HCT116 (cell line): ENCODE results near the gene GOLGA6A. TPM values are rescaled to one million over a fixed set of nuclear protein-coding genes. Genes with fewer than 3 reads are reported as not detected.

Experiments used
- ATAC-seq: fragments of 200-7000 bp; cut with Tn5 transposase; 2 replicates; pipeline ENCODE4 v1.9.1; 2020; ENCODE audit warnings: mild to moderate bottlenecking, moderate library complexity
- BruUV-seq: library from RNA; stranded (reverse); fragments of 400-500 nt; replicated peaks from 2 replicates; lab custom pipeline; 2021; lab: Mats Ljungman, UMichigan
- CTCF ChIA-PET: fragments of 300-600 bp; sonication (Branson Sonifier 250); formaldehyde crosslinking; loops from one replicate; lab custom pipeline; 2021; ENCODE audit warnings: antibody characterized with exemption; lab: Charles Lee
- POLR2A ChIA-PET: fragments of 300-600, 350-600 bp; sonication (Branson Sonifier 250); formaldehyde crosslinking; loops from one replicate; lab custom pipeline; 2021; ENCODE audit warnings: antibody characterized with exemption; lab: Charles Lee
- RAD21 ChIA-PET, 2 experiments: fragments of 300-600 bp; sonication (Branson Sonifier 250); formaldehyde crosslinking; loops; one replicate each; lab custom pipeline; 2023; ENCODE audit warnings: low total read pairs in 2 of 2; ENCODE audit not compliant: uncharacterized antibody in 2 of 2, unreplicated experiment in 2 of 2, low non-redundant PET in 1 of 2; lab: Charles Lee
- DNase-seq: peaks from one replicate; pipeline ENCODE4 v3.0.0-alpha.2; 2010; ENCODE audit warnings: low read depth, low spot score
- H2AFZ ChIP-seq: fragments of 200-600 bp; shearing (Covaris generic), sonication (generic); 2 replicates; pipeline ENCODE4 v1.6.1; 2017; ENCODE audit warnings: low read depth, mixed run types, mixed read lengths, antibody characterized with exemption, low read length; ENCODE audit not compliant: poor library complexity, severe bottlenecking
- H3K27ac ChIP-seq: 2 replicates; pipeline ENCODE4 v1.5.1; 2012; ENCODE audit warnings: low read depth, low read length
- H3K27me3 ChIP-seq: fragments of 200-600 bp; sonication (generic); 2 replicates; pipeline ENCODE4 v1.6.1; 2016; ENCODE audit warnings: mixed run types, low read length, mixed read lengths; ENCODE audit not compliant: insufficient read depth
- H3K36me3 ChIP-seq, 2 experiments: fragments of 200-500 bp in 1 of 2; fragments of 200-600 bp in 1 of 2; sonication (Bioruptor generic) in 1 of 2; sonication (generic) in 1 of 2; 2 replicates each; pipeline versions ENCODE4 v1.5.1 to v1.6.1; 2014 to 2016; ENCODE audit warnings: low read length in 2 of 2, inconsistent platforms in 1 of 2, mixed read lengths in 1 of 2, mixed run types in 1 of 2; ENCODE audit not compliant: insufficient read depth in 2 of 2, control insufficient read depth in 1 of 2
- H3K4me1 ChIP-seq, 2 experiments: fragments of 200-600 bp in 1 of 2; sonication (generic) in 1 of 2; 2 replicates each; pipeline versions ENCODE4 v1.5.1 to v1.6.1; 2012 to 2017; ENCODE audit warnings: low read length in 2 of 2, inconsistent platforms in 1 of 2, mild to moderate bottlenecking in 1 of 2, mixed read lengths in 1 of 2, mixed run types in 1 of 2, moderate library complexity in 1 of 2; ENCODE audit not compliant: insufficient read depth in 2 of 2, control insufficient read depth in 1 of 2
- H3K4me2 ChIP-seq: fragments of 200-600 bp; sonication (generic); 2 replicates; pipeline ENCODE4 v1.6.1; 2017; ENCODE audit warnings: mixed run types, low read length, mixed read lengths
- H3K4me3 ChIP-seq, 2 experiments: fragments of 200-600 bp in 1 of 2; sonication (generic) in 1 of 2; replicated peaks in 1 of 2; 2 replicates each; pipeline ENCODE4 v1.5.1; 2011 to 2016; ENCODE audit warnings: low read length in 2 of 2, control low read depth in 1 of 2, low read depth in 1 of 2, mild to moderate bottlenecking in 1 of 2, mixed read lengths in 1 of 2, mixed run types in 1 of 2
- H3K79me2 ChIP-seq: fragments of 200-600 bp; sonication (generic); 2 replicates; pipeline ENCODE4 v1.6.1; 2017; ENCODE audit warnings: mild to moderate bottlenecking, mixed run types, low read length, moderate library complexity, mixed read lengths; ENCODE audit not compliant: insufficient read depth
- H3K9ac ChIP-seq: fragments of 200-600 bp; sonication (generic); 2 replicates; pipeline ENCODE4 v1.6.1; 2016; ENCODE audit warnings: low read length, mixed read lengths
- H3K9me2 ChIP-seq: fragments of 200-600 bp; sonication (generic), shearing (Covaris generic); 2 replicates; pipeline ENCODE4 v1.6.1; 2017; ENCODE audit warnings: mixed run types, mild to moderate bottlenecking, moderate library complexity; ENCODE audit not compliant: insufficient read depth
- H3K9me3 ChIP-seq, 2 experiments: fragments of 200-500 bp in 1 of 2; fragments of 200-600 bp in 1 of 2; sonication (Bioruptor generic) in 1 of 2; sonication (generic) in 1 of 2; 2 replicates each; pipeline ENCODE4 v1.6.1; 2014 to 2017; ENCODE audit warnings: low read length in 2 of 2, mixed read lengths in 2 of 2, inconsistent platforms in 1 of 2, low read depth in 1 of 2, mild to moderate bottlenecking in 1 of 2, mixed run types in 1 of 2, moderate library complexity in 1 of 2; ENCODE audit not compliant: control insufficient read depth in 1 of 2, insufficient read depth in 1 of 2
- H4K20me1 ChIP-seq: fragments of 200-600 bp; sonication (generic), shearing (Covaris generic); 2 replicates; pipeline ENCODE4 v1.6.1; 2017; ENCODE audit warnings: mixed run types, mild to moderate bottlenecking, moderate library complexity; ENCODE audit not compliant: insufficient read depth
- CTCF ChIP-seq, 3 experiments: fragments of 200-600 bp in 1 of 3; sonication (generic) in 1 of 3; IDR thresholded peaks in 2 of 3; conservative IDR thresholded peaks in 1 of 3; 2 replicates each; pipeline ENCODE4 v1.5.1; 2012 to 2017; ENCODE audit warnings: low read depth in 2 of 3, low read length in 2 of 3, antibody characterized with exemption in 1 of 3, borderline replicate concordance in 1 of 3, control low read depth in 1 of 3, mild to moderate bottlenecking in 1 of 3, mixed read lengths in 1 of 3, mixed run types in 1 of 3, moderate library complexity in 1 of 3; ENCODE audit not compliant: insufficient read depth in 1 of 3
- EGR1 ChIP-seq: IDR thresholded peaks from 2 replicates; pipeline ENCODE4 v1.6.1; 2012; ENCODE audit warnings: low read depth
- ELF1 ChIP-seq: IDR thresholded peaks from 2 replicates; pipeline ENCODE4 v1.6.1; 2012; ENCODE audit warnings: low read depth, borderline replicate concordance
- EZH2 ChIP-seq: fragments of 200-600 bp; sonication (generic); IDR thresholded peaks from 2 replicates; pipeline ENCODE4 v1.6.1; 2017; ENCODE audit warnings: antibody characterized with exemption, mixed run types
- EZH2phosphoT487 ChIP-seq: fragments of 200-600 bp; IDR thresholded peaks from 2 replicates; pipeline ENCODE4 v1.6.1; 2018; ENCODE audit warnings: antibody characterized with exemption, borderline replicate concordance
- JUND ChIP-seq: IDR thresholded peaks from 2 replicates; pipeline ENCODE4 v1.6.1; 2012
- POLR2A ChIP-seq: IDR thresholded peaks from 2 replicates; pipeline ENCODE4 v1.7.0; 2011; ENCODE audit warnings: borderline replicate concordance; ENCODE audit not compliant: insufficient read depth, insufficient read length; ENCODE audit errors: extremely low read depth
- POLR2AphosphoS5 ChIP-seq: IDR thresholded peaks from 2 replicates; pipeline ENCODE4 v1.6.1; 2011; ENCODE audit warnings: mild to moderate bottlenecking, low read depth, low read length, moderate library complexity
- RAD21 ChIP-seq: IDR thresholded peaks from 2 replicates; pipeline ENCODE4 v1.6.1; 2012; ENCODE audit warnings: low read depth, mild to moderate bottlenecking
- REST ChIP-seq: IDR thresholded peaks from 2 replicates; pipeline ENCODE4 v1.6.1; 2012; ENCODE audit warnings: low read depth
- SIN3A ChIP-seq: IDR thresholded peaks from 2 replicates; pipeline ENCODE4 v1.6.1; 2012; ENCODE audit warnings: low read depth
- SP1 ChIP-seq: IDR thresholded peaks from 2 replicates; pipeline ENCODE4 v1.6.1; 2012; ENCODE audit warnings: low read depth
- TCF7L2 ChIP-seq: IDR thresholded peaks from 2 replicates; pipeline ENCODE4 v1.7.0; 2011; ENCODE audit warnings: borderline replicate concordance, inconsistent platforms; ENCODE audit not compliant: insufficient read depth, insufficient read length; ENCODE audit errors: extremely low read depth
- YY1 ChIP-seq: IDR thresholded peaks from 2 replicates; pipeline ENCODE4 v1.6.1; 2011; ENCODE audit warnings: low read length, low read depth, moderate library complexity, mild to moderate bottlenecking; ENCODE audit not compliant: insufficient replicate concordance; ENCODE audit errors: extremely low read depth
- ZFX ChIP-seq: fragments of 450-650 bp; IDR thresholded peaks from 2 replicates; pipeline ENCODE4 v1.6.1; 2017
- ZNF274 ChIP-seq: fragments of 200-500 bp; sonication (Bioruptor generic); IDR thresholded peaks from 2 replicates; pipeline ENCODE4 v1.6.1; 2014; ENCODE audit warnings: mild to moderate bottlenecking, low read depth, low read length, inconsistent platforms
- intact Hi-C: fragments of 100-400 bp; cut with micrococcal nuclease; formaldehyde crosslinking; loops from 2 replicates; pipeline ENCODE4 v1.10.0; 2022
- total RNA-seq: library from RNA; stranded (reverse); gene quantifications from one replicate; pipeline ENCODE4 v1.2.1, GENCODE V29; 2021; ENCODE audit not compliant: unreplicated experiment
- TF ChIP-seq, protein P1 (sequence below): IDR thresholded peaks from 2 replicates; pipeline ENCODE4 v1.6.1; 2011; ENCODE audit warnings: mild to moderate bottlenecking, low read length, moderate library complexity; ENCODE audit not compliant: insufficient replicate concordance; ENCODE audit errors: extremely low read depth
- TF ChIP-seq, protein P2 (sequence below): IDR thresholded peaks from 2 replicates; pipeline ENCODE4 v1.6.1; 2012

GOLGA6A gene
- total RNA-seq, 1 experiment from 2014 or later = 0.39 TPM

DNA sequence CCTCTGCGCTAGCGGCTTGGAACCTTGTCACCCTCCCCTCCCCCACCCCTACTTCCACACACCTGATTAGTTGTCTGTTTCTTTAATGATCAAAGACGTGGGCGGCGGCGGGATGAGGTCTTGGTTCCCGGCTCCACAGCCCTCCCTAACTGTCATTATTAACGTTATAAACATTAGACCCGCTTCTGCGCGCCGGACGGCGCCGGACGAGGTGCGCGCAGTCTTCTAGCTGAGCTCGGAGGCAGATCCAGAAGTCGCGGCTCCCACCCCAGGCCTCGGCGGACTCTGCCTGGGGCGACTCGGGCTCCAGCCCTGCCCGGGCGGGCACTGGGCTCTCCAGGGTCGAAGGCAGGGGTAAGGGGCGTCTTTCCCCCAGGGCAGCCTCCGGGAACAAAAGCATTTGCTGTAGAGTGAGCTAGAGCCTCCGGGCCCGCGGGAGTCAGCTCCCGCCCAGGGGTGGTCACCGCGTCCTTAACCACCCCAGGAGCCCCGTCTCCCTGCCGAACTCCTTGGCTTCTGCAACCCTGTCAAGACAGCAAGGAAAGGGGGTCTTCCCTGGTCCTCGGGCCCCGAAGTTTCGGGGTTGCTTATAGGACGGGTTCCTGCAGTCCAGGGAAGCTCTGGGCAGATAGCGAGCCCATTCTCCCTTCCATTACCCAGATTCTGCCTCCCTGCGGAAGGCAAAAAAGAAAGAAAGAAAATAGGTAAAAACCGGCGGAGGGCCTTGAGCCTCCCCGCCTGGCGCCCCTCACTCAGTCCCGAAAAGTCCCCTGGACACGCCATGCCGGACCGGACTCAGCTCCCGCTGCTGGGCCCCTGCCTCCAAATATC, 45.8 kb upstream of the GOLGA6A start:
- RAD21 ChIA-PET = interaction anchor here (0.7 to 1.2 kb wide), 3 partner anchors 79 to 180 kb away, joined by 3 to 4 read pairs (median 3); no protein-coding TSS in a partner anchor
- Histone ChIP-seq H3K9me2 (no peaks in the 10 kb centered on the region), H3K36me3 (no peaks in the 10 kb centered on the region), H3K27me3 (no peaks in the 10 kb centered on the region), H3K27ac (no peak overlapping the region), H3K9ac (no peak overlapping the region), H3K4me1 (peaks cover 0 to 9% of the 10 kb centered on the region in 2 experiments; a peak in 2 of 4 replicates), H3K4me2 (peak overlapping the region; percentile 68), H3K9me3 (no peaks in the 10 kb centered on the region), H4K20me1 (no peaks in the 10 kb centered on the region), H2AFZ (no peak overlapping the region), H3K4me3 (peak overlapping the region; percentile 32 to 33; a peak in 3 of 4 replicates), H3K79me2 (no peaks in the 10 kb centered on the region)
- POLR2A ChIA-PET = no interaction called here
- DNase-seq (no peak), ATAC-seq (peak; percentile 40)
- intact Hi-C loops = loop anchor here (1.0 to 5.0 kb wide), 4 partner anchors 156 to 192 kb away; no protein-coding TSS in a partner anchor
- CTCF ChIA-PET = interaction anchor here (1.0 to 2.5 kb wide), 3 partner anchors 176 to 193 kb away, joined by 4 to 10 read pairs (median 5); no protein-coding TSS in a partner anchor
- BruUV-seq = no TSS peak
- TF ChIP-seq TCF7L2 (no peak), EZH2phosphoT487 (no peak), JUND (no peak), SIN3A (no peak), ZNF274 (no peak), CTCF (IDR thresholded peaks at IDR 0.05 in 2 of 3, conservative IDR thresholded peaks at IDR 0.05 in 1 of 3; ENCODE audit: borderline replicate concordance in 1 of 3, insufficient read depth in 1 of 3, low read depth in 2 of 3, low read length in 2 of 3) (no peak), ZFX (no peak), ELF1 (no peak), EGR1 (no peak), YY1 (no peak), POLR2AphosphoS5 (no peak), EZH2 (no peak), REST (no peak), RAD21 (no peak), POLR2A (no peak), SP1 (no peak)
- TF ChIP-seq, protein P1, sequence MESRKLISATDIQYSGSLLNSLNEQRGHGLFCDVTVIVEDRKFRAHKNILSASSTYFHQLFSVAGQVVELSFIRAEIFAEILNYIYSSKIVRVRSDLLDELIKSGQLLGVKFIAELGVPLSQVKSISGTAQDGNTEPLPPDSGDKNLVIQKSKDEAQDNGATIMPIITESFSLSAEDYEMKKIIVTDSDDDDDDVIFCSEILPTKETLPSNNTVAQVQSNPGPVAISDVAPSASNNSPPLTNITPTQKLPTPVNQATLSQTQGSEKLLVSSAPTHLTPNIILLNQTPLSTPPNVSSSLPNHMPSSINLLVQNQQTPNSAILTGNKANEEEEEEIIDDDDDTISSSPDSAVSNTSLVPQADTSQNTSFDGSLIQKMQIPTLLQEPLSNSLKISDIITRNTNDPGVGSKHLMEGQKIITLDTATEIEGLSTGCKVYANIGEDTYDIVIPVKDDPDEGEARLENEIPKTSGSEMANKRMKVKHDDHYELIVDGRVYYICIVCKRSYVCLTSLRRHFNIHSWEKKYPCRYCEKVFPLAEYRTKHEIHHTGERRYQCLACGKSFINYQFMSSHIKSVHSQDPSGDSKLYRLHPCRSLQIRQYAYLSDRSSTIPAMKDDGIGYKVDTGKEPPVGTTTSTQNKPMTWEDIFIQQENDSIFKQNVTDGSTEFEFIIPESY = no peak
- TF ChIP-seq, protein P2, sequence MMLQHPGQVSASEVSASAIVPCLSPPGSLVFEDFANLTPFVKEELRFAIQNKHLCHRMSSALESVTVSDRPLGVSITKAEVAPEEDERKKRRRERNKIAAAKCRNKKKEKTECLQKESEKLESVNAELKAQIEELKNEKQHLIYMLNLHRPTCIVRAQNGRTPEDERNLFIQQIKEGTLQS = no peak
